Lung (tissue), 12 donors: ENCODE data around the gene MYO18B. TPM values are rescaled to one million over a fixed set of nuclear protein-coding genes. Genes with fewer than 3 reads are reported as not detected.

Experiments used
- ATAC-seq: fragments of 200-7000 bp; cut with Tn5 transposase; one replicate; pipeline ENCODE4 v1.9.1; 2020; ENCODE audit warnings: moderate number of reproducible peaks; ENCODE audit not compliant: insufficient read depth, low FRiP score
- DNase-seq, 3 donors: peaks; one replicate each; pipeline ENCODE4 v3.0.0-alpha.2; 2013 to 2017
- H3K27ac ChIP-seq, 2 donors: one replicate each; pipeline ENCODE4 v1.5.1; 2013; ENCODE audit warnings: mild to moderate bottlenecking in 2 of 2, moderate library complexity in 2 of 2, control low read depth in 1 of 2, inconsistent platforms in 1 of 2, low read depth in 1 of 2, low read length in 1 of 2
- H3K27me3 ChIP-seq, 3 donors: one replicate each; pipeline ENCODE4 v1.5.1; 2013; ENCODE audit warnings: low read length in 2 of 3; ENCODE audit not compliant: control insufficient read depth in 3 of 3, insufficient read depth in 3 of 3
- H3K36me3 ChIP-seq, 4 donors: one replicate each; pipeline ENCODE4 v1.5.1; 2013; ENCODE audit warnings: low read length in 4 of 4, mild to moderate bottlenecking in 1 of 4, moderate library complexity in 1 of 4; ENCODE audit not compliant: control insufficient read depth in 4 of 4, insufficient read depth in 4 of 4
- H3K4me1 ChIP-seq, 5 donors: one replicate each; pipeline ENCODE4 v1.5.1; 2013; ENCODE audit warnings: low read length in 5 of 5, mild to moderate bottlenecking in 2 of 5, moderate library complexity in 1 of 5; ENCODE audit not compliant: control insufficient read depth in 5 of 5, insufficient read depth in 5 of 5
- H3K4me3 ChIP-seq: one replicate; pipeline ENCODE4 v1.5.1; 2013; ENCODE audit warnings: mild to moderate bottlenecking, control low read depth, moderate library complexity
- H3K9ac ChIP-seq, 2 donors: one replicate each; pipeline ENCODE4 v1.5.1; 2013; ENCODE audit warnings: low read length in 2 of 2, control low read depth in 1 of 2; ENCODE audit not compliant: insufficient read depth in 1 of 2
- H3K9me3 ChIP-seq, 4 donors: one replicate each; pipeline ENCODE4 v1.5.1; 2013; ENCODE audit warnings: low read length in 3 of 4, mild to moderate bottlenecking in 1 of 4, moderate library complexity in 1 of 4; ENCODE audit not compliant: control insufficient read depth in 4 of 4, insufficient read depth in 3 of 4
- CTCF ChIP-seq: IDR thresholded peaks from 2 replicates; pipeline ENCODE4 v1.5.1; 2012; ENCODE audit warnings: mild to moderate bottlenecking; ENCODE audit errors: control extremely low read depth, extremely low read depth
- WGBS, 2 donors: extraction: QIAGEN DNeasy Blood & Tissue Kit; methylation state at CpG; one replicate each; pipeline ENCODE4 v1.1.7; 2013; 5-methylcytosine and 5-hydroxymethylcytosine counted together
- polyA plus RNA-seq, 2 donors: library from polyadenylated mRNA; stranded (reverse); fragments of 200-250 nt; gene quantifications; one replicate each; pipeline ENCODE4 v1.2.1, GENCODE V29; 2013
- total RNA-seq, 2 donors: library from RNA; depleted of rRNA in 1 of 2; stranded (reverse); fragments of >200 nt in 1 of 2; gene quantifications; one replicate each; pipeline ENCODE4 v1.2.1, GENCODE V29; 2014 to 2021
- donor health status: control.
- donor health status: control.
- donor health status: Bipolar disorder and iron deficiency.
- donor health status: healthy.
- donor health status: DM: yes; HTN: yes; CAD: no.

MYO18B gene
- total and polyA plus RNA-seq, 4 donors = 0.02 to 0.71 (median 0.07) TPM

DNA sequence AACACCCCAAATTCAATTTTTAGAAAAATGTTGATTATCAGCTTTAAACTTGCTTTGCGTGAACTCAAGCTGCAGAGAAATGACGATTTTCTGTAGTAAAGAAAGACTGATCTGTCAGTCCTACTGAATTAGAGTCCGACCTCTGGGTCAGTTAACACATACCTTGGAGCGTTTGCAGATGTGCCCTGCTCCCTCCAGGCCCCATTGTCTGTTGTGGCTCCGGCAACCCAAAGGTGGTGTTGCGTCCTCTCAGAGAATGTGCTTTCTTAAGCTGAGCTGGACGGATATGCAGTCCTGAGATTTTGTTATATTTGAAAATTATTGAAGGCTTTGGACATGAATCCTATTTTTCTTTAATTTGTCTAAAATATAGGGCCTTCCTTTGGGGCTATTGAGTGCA lies 31.5 kb upstream of the MYO18B start:
- Histone ChIP-seq H3K4me1 (peaks cover 0 to 4% (median 0%) of the 10 kb centered on the region in 5 donors), H3K36me3 (peaks cover 0 to 27% (median 0%) of the 10 kb centered on the region in 4 donors), H3K4me3 (no peak overlapping the region), H3K27me3 (no peaks in the 10 kb centered on the region), H3K9ac (no peak overlapping the region), H3K27ac (no peak overlapping the region), H3K9me3 (no peaks in the 10 kb centered on the region)
- ATAC-seq (no peak), DNase-seq (no peak)
- 90 to 94% methylated on average over 7 of the region's 7 CpGs for WGBS, 2 donors
- no peak for TF ChIP-seq CTCF

DNA sequence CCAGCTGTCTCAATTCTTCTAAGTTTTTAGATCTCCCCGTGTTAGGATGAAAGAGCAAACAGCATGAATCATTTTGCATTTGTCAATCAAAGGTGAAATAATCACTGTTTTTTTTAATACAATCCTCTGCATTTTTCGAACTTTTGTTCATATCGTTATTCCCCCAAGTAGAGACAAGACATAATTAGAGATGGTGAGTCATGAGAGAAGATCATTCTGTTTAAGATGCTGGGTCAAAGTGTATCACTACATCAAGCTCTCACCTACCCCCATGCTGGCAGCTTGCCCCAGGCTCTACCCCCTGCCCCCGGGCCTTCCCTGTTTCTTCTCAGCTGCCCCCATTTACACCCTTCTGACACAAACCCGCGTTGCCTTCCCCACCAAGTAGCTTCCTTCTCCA lies 30.5 kb upstream of the MYO18B start:
- H3K4me3 ChIP-seq = no peak overlapping the region
- no peak overlapping the region for H3K27ac ChIP-seq
- ATAC-seq (no peak), DNase-seq (no peak)
- no peaks in the 10 kb centered on the region for H3K9me3 ChIP-seq
- peaks cover 0 to 4% (median 0%) of the 10 kb centered on the region in 5 donors for H3K4me1 ChIP-seq
- H3K27me3 ChIP-seq = no peaks in the 10 kb centered on the region
- no peak overlapping the region for H3K9ac ChIP-seq
- H3K36me3 ChIP-seq = peaks cover 0 to 23% (median 0%) of the 10 kb centered on the region in 4 donors
- no peak for TF ChIP-seq CTCF
- 83 to 87% methylated on average over 6 of the region's 6 CpGs for WGBS, 2 donors

DNA sequence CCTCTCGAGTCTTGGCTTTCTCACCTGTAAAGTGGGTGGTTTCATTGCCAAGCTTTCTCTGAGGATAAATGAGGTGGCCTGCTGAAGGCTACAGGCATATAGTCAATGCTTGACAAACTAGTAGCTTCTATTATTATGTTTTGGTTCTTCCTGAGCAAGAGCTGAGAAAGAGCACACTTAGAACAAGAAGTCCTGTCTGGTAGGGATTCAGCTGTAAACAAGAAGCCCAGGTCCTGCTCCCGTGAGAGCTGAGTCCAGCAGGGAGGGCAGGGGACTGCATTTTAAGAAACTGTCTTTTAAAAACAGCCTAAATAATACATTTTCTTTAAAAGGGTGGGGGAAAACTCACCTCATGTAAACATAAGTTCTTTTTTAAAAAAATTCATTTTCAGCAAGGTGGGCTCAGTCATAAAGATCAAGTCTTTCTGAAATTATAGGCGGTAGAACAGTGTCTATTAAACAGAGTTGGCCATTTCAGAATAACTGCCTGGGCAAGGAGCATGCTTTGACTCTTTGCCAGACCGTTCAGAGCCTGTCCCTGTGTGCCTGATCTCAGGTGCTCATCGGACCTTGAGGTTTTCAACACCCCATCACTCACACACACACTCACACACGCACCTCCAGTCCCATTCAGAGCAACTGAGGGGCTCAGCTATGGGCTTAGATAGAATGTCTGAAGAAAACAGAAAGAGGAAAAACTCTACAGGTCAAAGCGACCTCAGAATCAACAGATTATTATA lies 29.2 kb upstream of the MYO18B start:
- WGBS, 2 donors = 85 to 92% methylated on average over 7 of the region's 7 CpGs
- Histone ChIP-seq H3K4me3 (no peak overlapping the region), H3K27ac (no peak overlapping the region), H3K9ac (no peak overlapping the region), H3K36me3 (peaks cover 0 to 23% (median 1%) of the 10 kb centered on the region in 4 donors), H3K4me1 (peaks cover 0 to 4% (median 0%) of the 10 kb centered on the region in 5 donors), H3K27me3 (no peaks in the 10 kb centered on the region), H3K9me3 (no peaks in the 10 kb centered on the region)
- DNase-seq = no peak
- no peak for ATAC-seq
- TF ChIP-seq CTCF = no peak
